Measurements from ENCODE around the gene ISOC2. TPM values are rescaled to one million over a fixed set of nuclear protein-coding genes. Genes with fewer than 3 reads are reported as not detected.

ISOC2 gene
- total RNA-seq, 1 experiment from 2014 or later = 251 TPM

DNA sequence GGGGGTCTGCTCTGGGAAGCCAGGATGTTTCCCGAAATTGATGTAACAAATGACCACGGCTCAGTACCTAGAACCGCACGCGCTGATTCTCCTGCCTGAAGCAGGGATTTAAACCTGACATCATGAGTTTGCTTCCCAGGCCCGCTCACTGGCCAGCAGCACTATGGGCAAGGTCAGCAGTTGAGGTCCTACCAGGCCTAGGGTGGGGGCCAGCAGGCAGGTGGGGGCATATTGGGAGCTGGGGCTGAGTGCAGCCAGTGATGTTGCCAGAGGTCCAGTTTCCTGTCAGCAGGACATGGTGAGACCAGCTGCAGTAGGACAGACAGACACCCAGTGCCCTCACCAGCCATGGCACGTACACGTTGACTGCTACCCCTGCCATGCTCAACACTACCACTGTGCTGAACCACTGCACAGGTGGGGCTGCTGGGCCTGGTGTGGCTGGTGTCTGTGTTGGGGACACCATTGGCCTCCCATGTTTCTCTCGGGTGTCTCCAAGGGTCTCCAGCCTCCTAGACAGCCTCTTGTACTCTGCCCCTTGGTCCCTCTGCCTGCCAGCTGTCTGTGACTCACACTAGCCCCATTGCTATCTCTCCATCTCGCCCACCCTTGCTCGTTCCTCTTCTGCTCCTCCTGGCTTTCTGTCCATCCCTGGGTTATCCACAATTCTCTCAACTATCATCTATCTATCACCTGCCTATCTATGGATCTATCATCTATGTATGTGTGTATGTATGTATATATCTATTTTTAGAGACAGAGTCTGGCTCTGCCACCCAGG, 4.2 kb upstream of the ISOC2 start:
- H3K9ac ChIP-seq (ENCODE audit: low read length) = no peak overlapping the region
- H3K79me2 ChIP-seq (ENCODE audit: low read length) = peaks cover 8% of the 10 kb centered on the region
- no peak overlapping the region for H2AFZ ChIP-seq (ENCODE audit: low read length)
- peaks cover 14% of the 10 kb centered on the region for H3K4me1 ChIP-seq (ENCODE audit: insufficient read depth, low read length)
- ATAC-seq (no peak), DNase-seq (no peak)
- no peaks in the 10 kb centered on the region for H3K36me3 ChIP-seq (ENCODE audit: low read depth, low read length)
- no peak overlapping the region for H3K4me3 ChIP-seq (ENCODE audit: low read length)
- H3K27me3 ChIP-seq (ENCODE audit: low read length) = no peaks in the 10 kb centered on the region
- ChIA-PET POLR2A (ENCODE audit: unreplicated experiment) (no interaction called here), CTCF (interaction anchor here (0.7 kb wide), 1 partner anchor 166 kb away, joined by 3 read pairs; no protein-coding TSS in a partner anchor)
- no peaks in the 10 kb centered on the region for H3K9me3 ChIP-seq (ENCODE audit: low read length)
- H3K4me2 ChIP-seq (ENCODE audit: low read length) = no peak overlapping the region
- TF ChIP-seq, protein P1, sequence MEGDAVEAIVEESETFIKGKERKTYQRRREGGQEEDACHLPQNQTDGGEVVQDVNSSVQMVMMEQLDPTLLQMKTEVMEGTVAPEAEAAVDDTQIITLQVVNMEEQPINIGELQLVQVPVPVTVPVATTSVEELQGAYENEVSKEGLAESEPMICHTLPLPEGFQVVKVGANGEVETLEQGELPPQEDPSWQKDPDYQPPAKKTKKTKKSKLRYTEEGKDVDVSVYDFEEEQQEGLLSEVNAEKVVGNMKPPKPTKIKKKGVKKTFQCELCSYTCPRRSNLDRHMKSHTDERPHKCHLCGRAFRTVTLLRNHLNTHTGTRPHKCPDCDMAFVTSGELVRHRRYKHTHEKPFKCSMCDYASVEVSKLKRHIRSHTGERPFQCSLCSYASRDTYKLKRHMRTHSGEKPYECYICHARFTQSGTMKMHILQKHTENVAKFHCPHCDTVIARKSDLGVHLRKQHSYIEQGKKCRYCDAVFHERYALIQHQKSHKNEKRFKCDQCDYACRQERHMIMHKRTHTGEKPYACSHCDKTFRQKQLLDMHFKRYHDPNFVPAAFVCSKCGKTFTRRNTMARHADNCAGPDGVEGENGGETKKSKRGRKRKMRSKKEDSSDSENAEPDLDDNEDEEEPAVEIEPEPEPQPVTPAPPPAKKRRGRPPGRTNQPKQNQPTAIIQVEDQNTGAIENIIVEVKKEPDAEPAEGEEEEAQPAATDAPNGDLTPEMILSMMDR (conservative IDR thresholded peaks at IDR 0.05; ENCODE audit: low read depth, low read length) = no peak
- TF ChIP-seq EZH2 (IDR thresholded peaks at IDR 0.05; ENCODE audit: low read length, unreplicated experiment) = no peak
- TF ChIP-seq EZH2phosphoT487 (IDR thresholded peaks at IDR 0.05; ENCODE audit: borderline replicate concordance, low read length) = no peak
- no TSS peak for BruUV-seq (replicated peaks)
- H4K20me1 ChIP-seq (ENCODE audit: low read length) = peaks cover 1% of the 10 kb centered on the region; the same call in 1 of the 2 replicates
- intact Hi-C loops (cut with micrococcal nuclease) = no loop called here
- H3K27ac ChIP-seq (ENCODE audit: low read length) = no peak overlapping the region
- no peaks in the 10 kb centered on the region for H3F3A ChIP-seq (ENCODE audit: low read length, unreplicated experiment)
- H3K9me2 ChIP-seq (replicated peaks; ENCODE audit: low read length) = no peaks in the 10 kb centered on the region

- Histone ChIP-seq H3K79me2 (ENCODE audit: low read length) (peaks cover 18% of the 10 kb centered on the region), H3K4me1 (ENCODE audit: insufficient read depth, low read length) (peaks cover 19% of the 10 kb centered on the region), H3K9me2 (replicated peaks; ENCODE audit: low read length) (no peaks in the 10 kb centered on the region), H3K9me3 (ENCODE audit: low read length) (no peaks in the 10 kb centered on the region), H4K20me1 (ENCODE audit: low read length) (peaks cover 6% of the 10 kb centered on the region; the same call in 1 of the 2 replicates), H3K4me2 (ENCODE audit: low read length) (no peak within 1 kb of the TSS), H3K36me3 (ENCODE audit: low read depth, low read length) (no peaks in the 10 kb centered on the region), H3K27ac (ENCODE audit: low read length) (no peak within 1 kb of the TSS), H3K4me3 (ENCODE audit: low read length) (no peak within 1 kb of the TSS), H3K9ac (ENCODE audit: low read length) (no peak within 1 kb of the TSS), H3K27me3 (ENCODE audit: low read length) (no peaks in the 10 kb centered on the region), H2AFZ (ENCODE audit: low read length) (no peak within 1 kb of the TSS), H3F3A (ENCODE audit: low read length, unreplicated experiment) (no peaks in the 10 kb centered on the region)
- ChIA-PET CTCF (no interaction called here), POLR2A (ENCODE audit: unreplicated experiment) (no interaction called here)
- DNase-seq = no peak
- intact Hi-C loops (cut with micrococcal nuclease) = loop anchor here (5.0 kb wide), 1 partner anchor 168 kb away; no protein-coding TSS in a partner anchor
- no peak for ATAC-seq
- no peak for TF ChIP-seq EZH2 (IDR thresholded peaks at IDR 0.05; ENCODE audit: low read length, unreplicated experiment)
- TF ChIP-seq, protein P1 (conservative IDR thresholded peaks at IDR 0.05; ENCODE audit: low read depth, low read length) = no peak
- TF ChIP-seq EZH2phosphoT487 (IDR thresholded peaks at IDR 0.05; ENCODE audit: borderline replicate concordance, low read length) = no peak
- no TSS peak for BruUV-seq (replicated peaks)
Measured at GRCh38 chr19:55464662-55465054, 3.2 kb upstream of the ISOC2 start, which contains the start of gene C19orf85. TSS of gene C19orf85 (minus strand) at chr19:55464751. CDS start at chr19:55464554, 197 bp downstream.

All from PC-3 (cell line).